Measurements from ENCODE around the gene MT1G. TPM values are rescaled to one million over a fixed set of nuclear protein-coding genes. Genes with fewer than 3 reads are reported as not detected.
"Not testable (repeated sequence)": the region's sequence is repeated elsewhere in the genome, so short reads cannot be mapped to it uniquely, and the experiment has no call there.

MT1G gene
- total RNA-seq, 2 experiments from 2014 or later = not detected

GRCh38 chr16:56672761-56673536 is 5.1 kb upstream of the MT1G start:
- Histone ChIP-seq H3K36me3 (ENCODE audit: insufficient read depth, low read length) (no peaks in the 10 kb centered on the region), H3K4me3 (ENCODE audit: low read depth, low read length, poor library complexity, severe bottlenecking) (no peak overlapping the region), H2AFZ (ENCODE audit: low read length) (no peak overlapping the region), H3K9me3 (ENCODE audit: low read length) (no peaks in the 10 kb centered on the region), H3K9me2 (ENCODE audit: insufficient read depth, low read length) (no peaks in the 10 kb centered on the region), H4K20me1 (ENCODE audit: insufficient read depth, low read length) (no peaks in the 10 kb centered on the region), H3K4me2 (ENCODE audit: low read length) (no peak overlapping the region), H3K4me1 (ENCODE audit: insufficient read depth, low read length, poor library complexity, severe bottlenecking) (no peaks in the 10 kb centered on the region), H3K27ac (ENCODE audit: low read depth, low read length, poor library complexity, severe bottlenecking) (no peak overlapping the region), H3K79me2 (ENCODE audit: insufficient read depth, low read depth, low read length) (no peaks in the 10 kb centered on the region)
- POLR2A ChIA-PET = interaction anchor here (0.7 kb wide), 1 partner anchor 27 kb away, joined by 4 read pairs; no protein-coding TSS in a partner anchor
- DNase-seq (ENCODE audit: low spot score) = no peak
- CTCF ChIA-PET (ENCODE audit: unreplicated experiment) = no interaction called here
- TF ChIP-seq CTCF (conservative IDR thresholded peaks at IDR 0.05; ENCODE audit: low read length) = no peak
- no peak for TF ChIP-seq EZH2phosphoT487 (IDR thresholded peaks at IDR 0.05; ENCODE audit: borderline replicate concordance, low read depth, low read length)
- BruUV-seq (replicated peaks) = no TSS peak
- intact Hi-C loops (cut with micrococcal nuclease; ENCODE audit: unreplicated experiment) = no loop called here

DNA sequence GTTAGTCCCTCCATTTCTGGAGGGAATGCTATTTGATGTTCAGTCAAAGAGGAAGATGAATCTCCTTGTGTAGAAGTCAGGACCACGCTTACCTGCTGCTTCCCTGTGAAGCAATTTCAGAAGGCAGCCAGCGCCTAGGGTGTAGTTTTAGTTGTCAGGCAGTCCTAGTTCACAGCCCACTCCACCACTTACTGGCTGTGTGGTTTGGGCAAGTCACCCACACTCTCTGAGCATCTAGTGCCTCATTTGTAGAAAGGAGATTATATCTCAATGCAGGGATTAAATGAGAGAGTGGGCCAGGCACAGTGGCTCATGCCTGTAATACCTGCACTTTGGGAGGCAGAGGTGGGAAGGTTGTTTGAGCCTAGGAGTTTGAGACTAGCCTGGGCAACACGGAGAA is 4.3 kb upstream of the MT1G start:
- H3K9me3 ChIP-seq (ENCODE audit: low read length); H3K9me2 ChIP-seq (ENCODE audit: insufficient read depth, low read length); H3K4me1 ChIP-seq (ENCODE audit: insufficient read depth, low read length, poor library complexity, severe bottlenecking); H3K36me3 ChIP-seq (ENCODE audit: insufficient read depth, low read length); H4K20me1 ChIP-seq (ENCODE audit: insufficient read depth, low read length); H3K4me3 ChIP-seq (ENCODE audit: low read depth, low read length, poor library complexity, severe bottlenecking); H3K79me2 ChIP-seq (ENCODE audit: insufficient read depth, low read depth, low read length); BruUV-seq (replicated peaks); intact Hi-C loops (cut with micrococcal nuclease; ENCODE audit: unreplicated experiment); H3K27ac ChIP-seq (ENCODE audit: low read depth, low read length, poor library complexity, severe bottlenecking); H3K4me2 ChIP-seq (ENCODE audit: low read length); H2AFZ ChIP-seq (ENCODE audit: low read length); DNase-seq (ENCODE audit: low spot score); CTCF ChIA-PET (ENCODE audit: unreplicated experiment): not testable (repeated sequence)
- POLR2A ChIA-PET = interaction anchor here (0.7 kb wide), 1 partner anchor 28 kb away, joined by 4 read pairs; no protein-coding TSS in a partner anchor

DNA sequence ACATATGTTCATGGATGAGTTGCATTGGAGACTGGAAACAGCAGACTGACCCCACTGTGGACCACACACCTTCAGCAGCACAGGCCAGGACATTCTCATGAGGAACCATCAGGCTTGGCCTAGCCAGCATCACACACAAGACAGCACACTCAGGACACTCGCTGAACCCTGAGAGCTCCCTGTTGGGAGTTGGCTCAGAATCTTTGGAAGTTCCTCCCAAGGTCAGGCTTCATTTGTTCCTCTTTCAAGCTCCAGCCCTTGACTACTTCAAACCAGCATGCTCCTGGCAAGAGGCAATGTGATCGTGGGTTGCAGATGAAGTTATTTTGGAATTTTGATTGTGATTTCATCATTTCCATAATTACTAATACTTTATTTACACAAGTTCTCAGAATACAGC is 3.8 kb upstream of the MT1G start:
- H3K36me3 ChIP-seq (ENCODE audit: insufficient read depth, low read length); intact Hi-C loops (cut with micrococcal nuclease; ENCODE audit: unreplicated experiment); H4K20me1 ChIP-seq (ENCODE audit: insufficient read depth, low read length); H3K4me3 ChIP-seq (ENCODE audit: low read depth, low read length, poor library complexity, severe bottlenecking); DNase-seq (ENCODE audit: low spot score); CTCF ChIA-PET (ENCODE audit: unreplicated experiment); BruUV-seq (replicated peaks); H2AFZ ChIP-seq (ENCODE audit: low read length); H3K79me2 ChIP-seq (ENCODE audit: insufficient read depth, low read depth, low read length); H3K9me2 ChIP-seq (ENCODE audit: insufficient read depth, low read length); H3K9me3 ChIP-seq (ENCODE audit: low read length); POLR2A ChIA-PET; H3K4me1 ChIP-seq (ENCODE audit: insufficient read depth, low read length, poor library complexity, severe bottlenecking); H3K4me2 ChIP-seq (ENCODE audit: low read length); H3K27ac ChIP-seq (ENCODE audit: low read depth, low read length, poor library complexity, severe bottlenecking): not testable (repeated sequence)

- no TSS peak for BruUV-seq (replicated peaks)
- Histone ChIP-seq H3K9me2 (ENCODE audit: insufficient read depth, low read length) (no peaks in the 10 kb centered on the region), H3K4me2 (ENCODE audit: low read length) (no peak overlapping the region), H3K79me2 (ENCODE audit: insufficient read depth, low read depth, low read length) (no peaks in the 10 kb centered on the region), H3K27ac (ENCODE audit: low read depth, low read length, poor library complexity, severe bottlenecking) (no peak overlapping the region), H3K36me3 (ENCODE audit: insufficient read depth, low read length) (no peaks in the 10 kb centered on the region), H2AFZ (ENCODE audit: low read length) (no peak overlapping the region), H3K4me1 (ENCODE audit: insufficient read depth, low read length, poor library complexity, severe bottlenecking) (no peaks in the 10 kb centered on the region), H3K9me3 (ENCODE audit: low read length) (no peaks in the 10 kb centered on the region), H4K20me1 (ENCODE audit: insufficient read depth, low read length) (no peaks in the 10 kb centered on the region), H3K4me3 (ENCODE audit: low read depth, low read length, poor library complexity, severe bottlenecking) (no peak overlapping the region)
- POLR2A ChIA-PET = interaction anchor here (0.6 kb wide), 1 partner anchor 51 kb away, joined by 3 read pairs; no protein-coding TSS in a partner anchor
- no peak for DNase-seq (ENCODE audit: low spot score)
- CTCF ChIA-PET (ENCODE audit: unreplicated experiment) = no interaction called here
- no peak for TF ChIP-seq CTCF (conservative IDR thresholded peaks at IDR 0.05; ENCODE audit: low read length)
- no peak for TF ChIP-seq EZH2phosphoT487 (IDR thresholded peaks at IDR 0.05; ENCODE audit: borderline replicate concordance, low read depth, low read length)
- intact Hi-C loops (cut with micrococcal nuclease; ENCODE audit: unreplicated experiment) = no loop called here
Observed at GRCh38 chr16:56670620-56670934, 2.7 kb upstream of the MT1G start.
